H1 (cell line): ENCODE results near the gene LRRK1. TPM values are rescaled to one million over a fixed set of nuclear protein-coding genes. Genes with fewer than 3 reads are reported as not detected.
A peak's percentile ranks its signal among the peaks of the same experiment; 100 is the strongest.

Experiments
- CTCF ChIA-PET: fragments of 300-600 bp; sonication (Branson Sonifier 250); formaldehyde crosslinking; loops from one replicate; lab custom pipeline; 2021; ENCODE audit not compliant: partially characterized antibody; lab: Charles Lee
- POLR2A ChIA-PET: fragments of 300-600 bp; sonication (Branson Sonifier 250); formaldehyde crosslinking; loops from one replicate; lab custom pipeline; 2021; ENCODE audit warnings: inconsistent platforms; ENCODE audit not compliant: partially characterized antibody; lab: Charles Lee
- DNase-seq, 2 experiments: peaks; one replicate each; pipeline versions ENCODE4 v3.0.0 to v3.0.0-alpha.2; 2010 to 2022; ENCODE audit warnings: low spot score in 2 of 2, low read depth in 1 of 2, mixed read lengths in 1 of 2
- FAIRE-seq: peaks from 2 replicates; lab custom pipeline; 2011; peaks lifted over from hg19 to GRCh38; lab: Jason Lieb, UNC
- H2AFZ ChIP-seq: 2 replicates; pipeline ENCODE4 v1.8.1; 2012; ENCODE audit warnings: low read length, inconsistent platforms
- H2AK5ac ChIP-seq: 2 replicates; pipeline ENCODE4 v1.6.1; 2013; ENCODE audit warnings: low read depth, low read length
- H2BK120ac ChIP-seq: replicated peaks from 2 replicates; pipeline ENCODE3; 2013; ENCODE audit warnings: low read depth, low read length, inconsistent platforms
- H2BK12ac ChIP-seq: 2 replicates; pipeline ENCODE4 v1.6.1; 2013; ENCODE audit warnings: low read depth, low read length
- H2BK15ac ChIP-seq: 2 replicates; pipeline ENCODE4 v1.6.1; 2013; ENCODE audit warnings: low read length
- H2BK20ac ChIP-seq: 2 replicates; pipeline ENCODE4 v1.6.1; 2013; ENCODE audit warnings: low read length
- H2BK5ac ChIP-seq: 2 replicates; pipeline ENCODE4 v1.6.1; 2013; ENCODE audit warnings: low read depth, low read length
- H3K14ac ChIP-seq: 2 replicates; pipeline ENCODE4 v1.6.1; 2013; ENCODE audit warnings: inconsistent platforms; ENCODE audit not compliant: insufficient read length
- H3K18ac ChIP-seq: 2 replicates; pipeline ENCODE4 v1.6.1; 2013; ENCODE audit warnings: low read length; ENCODE audit errors: extremely low read depth
- H3K23ac ChIP-seq: 2 replicates; pipeline ENCODE4 v1.6.1; 2013; ENCODE audit warnings: inconsistent platforms; ENCODE audit not compliant: insufficient read length
- H3K23me2 ChIP-seq: 2 replicates; pipeline ENCODE4 v1.6.1; 2013; ENCODE audit warnings: low read depth, low read length
- H3K27ac ChIP-seq: 2 replicates; pipeline ENCODE4 v1.6.1; 2011; ENCODE audit warnings: low read depth, low read length, inconsistent platforms
- H3K27me3 ChIP-seq, 4 experiments: replicated peaks in 1 of 4; 1 replicate in 1 of 4; 2 replicates in 3 of 4; pipeline versions ENCODE4 v1.6.1 to v1.8.1; 2011 to 2013; ENCODE audit warnings: low read length in 3 of 4, mild to moderate bottlenecking in 3 of 4, inconsistent platforms in 2 of 4, mixed read lengths in 2 of 4, moderate library complexity in 1 of 4; ENCODE audit not compliant: control insufficient read depth in 3 of 4, insufficient read depth in 3 of 4; ENCODE audit errors: extremely low read depth in 1 of 4
- H3K36me3 ChIP-seq, 4 experiments: 2 replicates each; pipeline versions ENCODE4 v1.6.1 to v1.8.1; 2011 to 2013; ENCODE audit warnings: mild to moderate bottlenecking in 4 of 4, low read length in 3 of 4, moderate library complexity in 2 of 4, control low read depth in 1 of 4, inconsistent platforms in 1 of 4; ENCODE audit not compliant: insufficient read depth in 4 of 4, control insufficient read depth in 2 of 4
- H3K4ac ChIP-seq: replicated peaks from 2 replicates; pipeline ENCODE3; 2013; ENCODE audit warnings: low read length, low read depth, mixed read lengths, inconsistent platforms; ENCODE audit not compliant: insufficient read length
- H3K4me1 ChIP-seq, 4 experiments: replicated peaks in 1 of 4; 1 replicate in 1 of 4; 2 replicates in 3 of 4; pipeline versions ENCODE4 v1.6.1 to v1.8.1; 2011 to 2013; ENCODE audit warnings: low read length in 3 of 4, inconsistent platforms in 2 of 4, mixed read lengths in 1 of 4; ENCODE audit not compliant: insufficient read depth in 4 of 4, control insufficient read depth in 3 of 4
- H3K4me2 ChIP-seq, 2 experiments: 2 replicates each; pipeline versions ENCODE4 v1.6.1 to v1.8.1; 2011 to 2013; ENCODE audit warnings: low read depth in 2 of 2, low read length in 2 of 2, control low read depth in 1 of 2, inconsistent platforms in 1 of 2, mild to moderate bottlenecking in 1 of 2; ENCODE audit not compliant: insufficient read depth in 1 of 2
- H3K4me3 ChIP-seq, 4 experiments: fragments of 200-600, 300-600 bp in 1 of 4; sonication (generic), shearing (Covaris generic), sonication (Bioruptor Twin) in 1 of 4; 2 replicates each; pipeline versions ENCODE4 v1.5.1 to v1.8.1; 2011 to 2016; ENCODE audit warnings: low read length in 4 of 4, low read depth in 3 of 4, control low read depth in 2 of 4, inconsistent platforms in 2 of 4, mild to moderate bottlenecking in 2 of 4, mixed read lengths in 1 of 4, moderate library complexity in 1 of 4; ENCODE audit not compliant: insufficient read depth in 2 of 4; ENCODE audit errors: extremely low read depth in 1 of 4
- H3K56ac ChIP-seq: replicated peaks from 2 replicates; pipeline ENCODE3; 2013; ENCODE audit warnings: low read depth, mild to moderate bottlenecking, mixed read lengths, low read length, inconsistent platforms; ENCODE audit not compliant: insufficient read length
- H3K79me1 ChIP-seq: 2 replicates; pipeline ENCODE4 v1.6.1; 2013; ENCODE audit warnings: low read depth, low read length, control low read depth
- H3K79me2 ChIP-seq, 2 experiments: 2 replicates each; pipeline versions ENCODE4 v1.6.1 to v1.8.1; 2012 to 2013; ENCODE audit warnings: low read length in 2 of 2, mild to moderate bottlenecking in 2 of 2, inconsistent platforms in 1 of 2; ENCODE audit not compliant: insufficient read depth in 2 of 2, control insufficient read depth in 1 of 2
- H3K9ac ChIP-seq, 4 experiments: replicated peaks in 1 of 4; 1 replicate in 1 of 4; 2 replicates in 3 of 4; pipeline versions ENCODE4 v1.6.1 to v1.8.1; 2011 to 2013; ENCODE audit warnings: low read depth in 3 of 4, low read length in 3 of 4, control low read depth in 2 of 4, mild to moderate bottlenecking in 2 of 4, moderate library complexity in 2 of 4, inconsistent platforms in 1 of 4; ENCODE audit errors: extremely low read depth in 1 of 4
- H3K9me3 ChIP-seq, 2 experiments: 2 replicates each; pipeline versions ENCODE4 v1.6.1 to v1.8.1; 2012 to 2013; ENCODE audit warnings: mild to moderate bottlenecking in 2 of 2, moderate library complexity in 2 of 2, control low read depth in 1 of 2, inconsistent platforms in 1 of 2, low read depth in 1 of 2, low read length in 1 of 2, mixed read lengths in 1 of 2; ENCODE audit not compliant: insufficient read depth in 2 of 2
- H4K20me1 ChIP-seq, 2 experiments: replicated peaks in 1 of 2; 2 replicates each; pipeline versions ENCODE3 to v1.8.1; 2011 to 2013; ENCODE audit warnings: inconsistent platforms in 2 of 2, low read length in 2 of 2, mild to moderate bottlenecking in 1 of 2; ENCODE audit not compliant: insufficient read depth in 2 of 2, control insufficient read depth in 1 of 2
- H4K5ac ChIP-seq: 2 replicates; pipeline ENCODE4 v1.6.1; 2013; ENCODE audit warnings: low read length, low read depth, mixed read lengths, inconsistent platforms; ENCODE audit not compliant: insufficient read length
- H4K8ac ChIP-seq: 2 replicates; pipeline ENCODE4 v1.8.0; 2013; ENCODE audit warnings: mild to moderate bottlenecking, moderate library complexity, low read length, inconsistent platforms; ENCODE audit not compliant: insufficient read depth; ENCODE audit errors: extremely low read depth
- H4K91ac ChIP-seq: replicated peaks from 2 replicates; pipeline ENCODE3; 2013; ENCODE audit warnings: low read length, mixed read lengths, inconsistent platforms; ENCODE audit not compliant: insufficient read length
- EGR1 ChIP-seq: IDR thresholded peaks from 2 replicates; pipeline ENCODE4 v1.6.1; 2011; ENCODE audit warnings: low read depth, low read length, borderline replicate concordance
- SP2 ChIP-seq: IDR thresholded peaks from 2 replicates; pipeline ENCODE4 v1.6.1; 2012; ENCODE audit warnings: mild to moderate bottlenecking, low read length, inconsistent platforms
- SRF ChIP-seq: IDR thresholded peaks from 2 replicates; pipeline ENCODE4 v1.6.1; 2011; ENCODE audit warnings: mild to moderate bottlenecking, low read depth, low read length, moderate library complexity
- WGBS, 2 experiments: shearing (Covaris generic) in 1 of 2; methylation state at CpG; one replicate each; pipeline versions ENCODE4 v1.1.6 to v1.1.7; 2013 to 2015; ENCODE audit warnings: low lambda C conversion rate in 2 of 2, mixed read lengths in 2 of 2, inconsistent platforms in 1 of 2, low coverage in 1 of 2, missing lambda C conversion rate in 1 of 2; ENCODE audit not compliant: insufficient replicate concordance in 2 of 2, insufficient coverage in 1 of 2, insufficient read length in 1 of 2; ENCODE audit errors: extremely low coverage in 1 of 2, missing lambda C conversion rate in 1 of 2; 5-methylcytosine and 5-hydroxymethylcytosine counted together
- polyA plus RNA-seq, 7 experiments: library from polyadenylated mRNA; depleted of rRNA in 3 of 7; stranded (reverse) in 5 of 7; unstranded in 2 of 7; fragments of >200 nt in 5 of 7; fragments of 200-250 nt in 2 of 7; gene quantifications; 1 replicate in 5 of 7; 2 replicates in 1 of 7; 4 replicates in 1 of 7; pipeline versions ENCODE4 v1.2.1 to v1.2.3, GENCODE V29; 2011 to 2013; ENCODE audit warnings: missing spikeins in 2 of 7, mixed read lengths in 2 of 7
- total RNA-seq: library from RNA; stranded (reverse); fragmentation: NEBNext Ultra II Directional; extraction: Animal tissue kit (Norgen Biotek cat#: 25700); gene quantifications from 2 replicates; pipeline ENCODE4 v1.2.1, GENCODE V29; 2021

LRRK1 gene
- total and polyA plus RNA-seq, 2 of the 8 experiments (the other 6 are each of a cell fraction or from before 2014, with no cell fraction given): 1.2 to 3.6 TPM

DNA sequence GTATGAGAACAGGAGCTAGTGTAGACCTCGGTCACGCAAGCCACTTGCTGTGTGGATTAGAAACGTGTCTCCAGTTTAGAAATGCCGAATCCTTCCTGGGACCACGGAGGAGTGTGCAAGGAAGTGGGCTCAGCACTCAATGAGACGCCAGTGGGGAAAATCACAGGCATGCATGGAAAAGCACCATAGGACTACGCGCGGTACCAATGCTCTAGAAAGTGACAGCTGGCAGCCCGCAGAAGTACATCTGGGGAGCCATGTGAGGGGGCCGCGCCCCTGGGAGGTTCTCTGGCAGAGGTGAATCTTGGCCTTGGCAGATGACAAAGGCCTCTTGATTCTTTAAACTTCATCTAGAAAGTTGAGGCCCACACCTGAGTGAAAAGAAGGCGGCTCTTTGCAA is 99.3 kb downstream of the LRRK1 start:
- Histone ChIP-seq H2BK20ac (no peak overlapping the region), H2BK12ac (no peak overlapping the region; the same call in 1 of the 2 replicates), H4K20me1 (no peaks in the 10 kb centered on the region), H2AFZ (no peak overlapping the region), H3K18ac (no peak overlapping the region), H4K91ac (no peak overlapping the region), H4K5ac (no peak overlapping the region), H3K4me1 (peaks cover 0 to 9% (median 2%) of the 10 kb centered on the region in 4 experiments; a peak in 5 of 7 replicates), H2BK15ac (no peak overlapping the region), H3K27ac (no peak overlapping the region), H3K23ac (no peak overlapping the region), H3K9ac (peak overlapping the region in 1 of 4 experiments; percentile 22; a peak in 2 of 7 replicates), H3K4me3 (no peak overlapping the region)
- ChIA-PET CTCF (interaction anchor here (0.8 to 6.4 kb wide), 19 partner anchors 9 to 268 kb away, joined by 3 to 79 read pairs (median 4); no protein-coding TSS in a partner anchor), POLR2A (interaction anchor here (0.6 to 0.7 kb wide), 2 partner anchors 249 to 266 kb away, joined by 3 read pairs; no protein-coding TSS in a partner anchor)
- no peak for FAIRE-seq
- TF ChIP-seq EGR1 (no peak), SRF (no peak), SP2 (no peak)
- TF ChIP-seq, all 59 proteins: peak for 0
- H3K79me2 ChIP-seq: no peaks in the 10 kb centered on the region
- no peaks in the 10 kb centered on the region for H3K9me3 ChIP-seq
- no peaks in the 10 kb centered on the region for H3K79me1 ChIP-seq
- no peak for DNase-seq
- no peak overlapping the region for H2AK5ac ChIP-seq
- no peak overlapping the region for H3K4me2 ChIP-seq
- 87% methylated on average over 13 of the region's 13 CpGs; no CpG with 5 or more reads in 1 of the 2 experiments for WGBS, 2 experiments
- no peak overlapping the region for H2BK120ac ChIP-seq
- no peak overlapping the region for H3K4ac ChIP-seq
- H4K8ac ChIP-seq: no peak overlapping the region
- no peaks in the 10 kb centered on the region; the same call in 1 of the 2 replicates for H3K23me2 ChIP-seq
- no peak overlapping the region for H2BK5ac ChIP-seq
- no peak overlapping the region for H3K56ac ChIP-seq
- H3K14ac ChIP-seq: no peak overlapping the region
- no peaks in the 10 kb centered on the region for H3K27me3 ChIP-seq
- H3K36me3 ChIP-seq: no peaks in the 10 kb centered on the region
